ENCODE results near the gene NHERF2. TPM values are rescaled to one million over a fixed set of nuclear protein-coding genes. Genes with fewer than 3 reads are reported as not detected.

NHERF2 gene
- total and polyA plus RNA-seq, 2 experiments from 2014 or later = 12.0 to 16.5 TPM

DNA sequence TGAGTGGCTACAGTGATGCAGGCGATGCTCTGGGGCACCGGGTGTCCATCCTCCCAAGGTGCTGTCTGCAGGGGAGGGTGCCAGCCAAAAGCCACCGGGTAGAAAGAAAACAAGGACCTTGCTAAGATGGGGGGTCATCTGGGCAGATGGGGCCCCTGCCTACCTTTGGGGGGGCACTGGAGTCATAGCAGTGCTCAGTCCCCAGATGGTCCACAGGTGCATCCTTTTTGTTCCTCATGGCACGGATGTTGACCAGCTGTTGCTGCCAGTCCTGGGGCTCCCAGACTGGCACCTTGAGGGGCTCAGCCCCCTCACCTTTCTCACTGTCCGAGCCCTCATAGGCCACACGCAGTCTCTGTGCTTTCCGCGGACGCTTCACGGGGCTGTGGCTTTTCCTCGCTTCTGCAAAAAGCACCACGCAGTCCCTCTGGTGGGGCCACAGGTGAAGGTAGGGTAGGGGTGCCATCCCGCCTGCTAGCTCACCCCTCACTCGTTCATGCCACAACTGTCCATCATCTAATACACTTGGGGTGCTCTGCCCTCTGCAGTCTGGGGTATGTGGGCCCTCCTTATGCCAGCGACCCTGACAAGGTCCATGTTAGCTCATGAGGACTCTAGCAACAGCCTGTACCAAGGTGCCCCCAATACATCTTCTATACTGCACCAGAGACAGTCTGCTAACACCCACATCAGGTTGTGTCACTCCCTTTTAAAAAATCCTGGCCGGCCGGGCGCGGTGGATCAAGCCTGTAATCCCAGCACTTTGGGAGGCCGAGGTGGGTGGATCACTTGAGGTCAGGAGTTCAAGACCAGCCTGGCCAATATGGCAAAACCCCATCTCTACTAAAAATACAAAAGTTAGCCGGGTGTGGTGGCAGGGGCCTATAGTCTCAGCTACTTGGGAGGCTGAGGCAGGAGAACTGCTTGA is 19.5 kb downstream of the NHERF2 start:
- no peak overlapping the region for H2AFZ ChIP-seq
- Mint-ChIP-seq H3K9me3 (no peaks in the 10 kb centered on the region), H3K4me3 (peak overlapping the region; percentile 92), H3K27ac (no peak overlapping the region), H3K4me1 (peaks cover 8% of the 10 kb centered on the region), H3K36me3 (ENCODE audit: low read depth) (peaks cover 5% of the 10 kb centered on the region; the same call in 2 of the 3 replicates), H3K27me3 (ENCODE audit: insufficient read depth, low read depth, poor library complexity) (peaks cover 12% of the 10 kb centered on the region)
- no peaks in the 10 kb centered on the region for H3K36me3 ChIP-seq (ENCODE audit: insufficient read depth)
- H3K4me2 ChIP-seq = peak overlapping the region; percentile 99
- H3K4me3 ChIP-seq = peak overlapping the region; percentile 97
- H3K9me2 ChIP-seq (ENCODE audit: insufficient read depth) = no peaks in the 10 kb centered on the region
- H3K27me3 ChIP-seq (ENCODE audit: insufficient read depth) = no peaks in the 10 kb centered on the region
- no peaks in the 10 kb centered on the region; the same call in 1 of the 2 replicates for H4K20me1 ChIP-seq (replicated peaks; ENCODE audit: insufficient read depth)
- no peak for ATAC-seq
- peaks cover 10% of the 10 kb centered on the region; the same call in 1 of the 2 replicates for H3K4me1 ChIP-seq (ENCODE audit: insufficient read depth)
- 0 out of 2 replicates have a peak, but pooled peaks cover 5% of the 10 kb centered on the region for H3F3A ChIP-seq (replicated peaks; ENCODE audit: low read depth)
- peaks cover 22% of the 10 kb centered on the region for H3K79me2 ChIP-seq (replicated peaks; ENCODE audit: insufficient read depth)
- DNase-seq (ENCODE audit: low spot score) = no peak
- H3K27ac ChIP-seq (ENCODE audit: low read depth) = no peak overlapping the region
- TF ChIP-seq, protein P1, sequence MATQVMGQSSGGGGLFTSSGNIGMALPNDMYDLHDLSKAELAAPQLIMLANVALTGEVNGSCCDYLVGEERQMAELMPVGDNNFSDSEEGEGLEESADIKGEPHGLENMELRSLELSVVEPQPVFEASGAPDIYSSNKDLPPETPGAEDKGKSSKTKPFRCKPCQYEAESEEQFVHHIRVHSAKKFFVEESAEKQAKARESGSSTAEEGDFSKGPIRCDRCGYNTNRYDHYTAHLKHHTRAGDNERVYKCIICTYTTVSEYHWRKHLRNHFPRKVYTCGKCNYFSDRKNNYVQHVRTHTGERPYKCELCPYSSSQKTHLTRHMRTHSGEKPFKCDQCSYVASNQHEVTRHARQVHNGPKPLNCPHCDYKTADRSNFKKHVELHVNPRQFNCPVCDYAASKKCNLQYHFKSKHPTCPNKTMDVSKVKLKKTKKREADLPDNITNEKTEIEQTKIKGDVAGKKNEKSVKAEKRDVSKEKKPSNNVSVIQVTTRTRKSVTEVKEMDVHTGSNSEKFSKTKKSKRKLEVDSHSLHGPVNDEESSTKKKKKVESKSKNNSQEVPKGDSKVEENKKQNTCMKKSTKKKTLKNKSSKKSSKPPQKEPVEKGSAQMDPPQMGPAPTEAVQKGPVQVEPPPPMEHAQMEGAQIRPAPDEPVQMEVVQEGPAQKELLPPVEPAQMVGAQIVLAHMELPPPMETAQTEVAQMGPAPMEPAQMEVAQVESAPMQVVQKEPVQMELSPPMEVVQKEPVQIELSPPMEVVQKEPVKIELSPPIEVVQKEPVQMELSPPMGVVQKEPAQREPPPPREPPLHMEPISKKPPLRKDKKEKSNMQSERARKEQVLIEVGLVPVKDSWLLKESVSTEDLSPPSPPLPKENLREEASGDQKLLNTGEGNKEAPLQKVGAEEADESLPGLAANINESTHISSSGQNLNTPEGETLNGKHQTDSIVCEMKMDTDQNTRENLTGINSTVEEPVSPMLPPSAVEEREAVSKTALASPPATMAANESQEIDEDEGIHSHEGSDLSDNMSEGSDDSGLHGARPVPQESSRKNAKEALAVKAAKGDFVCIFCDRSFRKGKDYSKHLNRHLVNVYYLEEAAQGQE (IDR thresholded peaks at IDR 0.05; ENCODE audit: unreplicated experiment) = no peak
- TF ChIP-seq, protein P2, sequence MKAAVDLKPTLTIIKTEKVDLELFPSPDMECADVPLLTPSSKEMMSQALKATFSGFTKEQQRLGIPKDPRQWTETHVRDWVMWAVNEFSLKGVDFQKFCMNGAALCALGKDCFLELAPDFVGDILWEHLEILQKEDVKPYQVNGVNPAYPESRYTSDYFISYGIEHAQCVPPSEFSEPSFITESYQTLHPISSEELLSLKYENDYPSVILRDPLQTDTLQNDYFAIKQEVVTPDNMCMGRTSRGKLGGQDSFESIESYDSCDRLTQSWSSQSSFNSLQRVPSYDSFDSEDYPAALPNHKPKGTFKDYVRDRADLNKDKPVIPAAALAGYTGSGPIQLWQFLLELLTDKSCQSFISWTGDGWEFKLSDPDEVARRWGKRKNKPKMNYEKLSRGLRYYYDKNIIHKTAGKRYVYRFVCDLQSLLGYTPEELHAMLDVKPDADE (IDR thresholded peaks at IDR 0.05) = no peak
- TF ChIP-seq ZNF331 (CRISPR knock-in tag; IDR thresholded peaks at IDR 0.05; ENCODE audit: low read depth) (no peak), ZNF462 (CRISPR knock-in tag; IDR thresholded peaks at IDR 0.05) (no peak), POLR2AphosphoS5 (IDR thresholded peaks at IDR 0.05; ENCODE audit: low read depth) (no peak), EZH2 (IDR thresholded peaks at IDR 0.05; ENCODE audit: low read depth, unreplicated experiment) (no peak), ZNF114 (CRISPR knock-in tag; IDR thresholded peaks at IDR 0.05) (no peak), CTCF (conservative IDR thresholded peaks at IDR 0.05; ENCODE audit: low read depth in 2 of 2) (no peak), STAT1 (IDR thresholded peaks at IDR 0.05; ENCODE audit: unreplicated experiment) (no peak), NANOG (IDR thresholded peaks at IDR 0.05; ENCODE audit: borderline replicate concordance) (no peak)
